ENCODE measurements around the gene PARD3B.

Gene PARD3B

DNA sequence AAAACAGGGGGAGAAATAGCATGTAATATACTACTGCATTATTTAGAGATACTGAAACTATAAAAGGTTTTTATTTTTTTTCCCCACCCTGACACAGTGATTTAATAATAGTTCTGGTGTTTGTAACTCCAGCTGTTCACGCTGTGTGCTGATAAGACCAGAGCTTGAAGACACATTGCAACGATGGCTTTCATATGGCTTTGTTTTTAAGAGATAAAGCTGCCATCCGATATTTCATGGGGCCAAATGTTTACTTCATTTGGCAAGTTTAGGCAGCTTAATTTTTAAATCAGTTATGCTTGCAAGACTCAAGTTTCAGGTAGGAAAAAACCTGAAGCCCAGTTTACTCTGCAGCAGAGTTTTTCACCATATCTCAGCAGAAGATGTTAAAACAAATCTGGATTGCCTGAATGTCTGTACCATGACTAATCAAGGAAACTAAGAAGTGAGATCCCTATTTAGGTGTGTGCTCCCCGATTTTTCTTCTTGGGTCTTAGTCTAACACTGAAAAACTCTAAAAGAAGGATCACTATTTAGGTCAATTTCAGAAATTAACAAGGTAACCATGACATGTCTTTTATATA, 508.6 kb downstream of the PARD3B start:
- Histone ChIP-seq H3F3A (ENCODE audit: insufficient read depth, low read length) (no peaks in the 10 kb centered on the region), H3K79me2 (ENCODE audit: low read length) (no peaks in the 10 kb centered on the region), H3K4me1 (ENCODE audit: low read length) (no peaks in the 10 kb centered on the region), H3K9ac (ENCODE audit: low read length) (no peak overlapping the region), H3K36me3 (replicated peaks; ENCODE audit: insufficient read depth, low read length) (no peaks in the 10 kb centered on the region), H2AFZ (ENCODE audit: low read length) (no peak overlapping the region), H3K27me3 (replicated peaks; ENCODE audit: insufficient read depth, low read length) (no peaks in the 10 kb centered on the region), H3K9me2 (replicated peaks; ENCODE audit: insufficient read depth, low read length) (no peaks in the 10 kb centered on the region), H4K20me1 (ENCODE audit: insufficient read depth, low read length) (no peaks in the 10 kb centered on the region), H3K27ac (ENCODE audit: low read length) (no peak overlapping the region), H3K4me2 (ENCODE audit: low read depth, low read length) (no peak overlapping the region), H3K4me3 (ENCODE audit: low read length) (no peak overlapping the region), H3K9me3 (replicated peaks; ENCODE audit: insufficient read depth, low read length) (no peaks in the 10 kb centered on the region)
- no peak for TF ChIP-seq EZH2phosphoT487 (IDR thresholded peaks at IDR 0.05; ENCODE audit: low read length)
- no peak for TF ChIP-seq EZH2 (optimal IDR thresholded peaks at IDR 0.05; ENCODE audit: low read depth, low read length)
- TF ChIP-seq, protein P1, sequence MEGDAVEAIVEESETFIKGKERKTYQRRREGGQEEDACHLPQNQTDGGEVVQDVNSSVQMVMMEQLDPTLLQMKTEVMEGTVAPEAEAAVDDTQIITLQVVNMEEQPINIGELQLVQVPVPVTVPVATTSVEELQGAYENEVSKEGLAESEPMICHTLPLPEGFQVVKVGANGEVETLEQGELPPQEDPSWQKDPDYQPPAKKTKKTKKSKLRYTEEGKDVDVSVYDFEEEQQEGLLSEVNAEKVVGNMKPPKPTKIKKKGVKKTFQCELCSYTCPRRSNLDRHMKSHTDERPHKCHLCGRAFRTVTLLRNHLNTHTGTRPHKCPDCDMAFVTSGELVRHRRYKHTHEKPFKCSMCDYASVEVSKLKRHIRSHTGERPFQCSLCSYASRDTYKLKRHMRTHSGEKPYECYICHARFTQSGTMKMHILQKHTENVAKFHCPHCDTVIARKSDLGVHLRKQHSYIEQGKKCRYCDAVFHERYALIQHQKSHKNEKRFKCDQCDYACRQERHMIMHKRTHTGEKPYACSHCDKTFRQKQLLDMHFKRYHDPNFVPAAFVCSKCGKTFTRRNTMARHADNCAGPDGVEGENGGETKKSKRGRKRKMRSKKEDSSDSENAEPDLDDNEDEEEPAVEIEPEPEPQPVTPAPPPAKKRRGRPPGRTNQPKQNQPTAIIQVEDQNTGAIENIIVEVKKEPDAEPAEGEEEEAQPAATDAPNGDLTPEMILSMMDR (IDR thresholded peaks at IDR 0.05; ENCODE audit: low read length): no peak
- DNase-seq: no peak

- H4K20me1 ChIP-seq (ENCODE audit: insufficient read depth, low read length): no peaks in the 10 kb centered on the region
- H3K4me1 ChIP-seq (ENCODE audit: low read length): no peaks in the 10 kb centered on the region
- no peaks in the 10 kb centered on the region for H3F3A ChIP-seq (ENCODE audit: insufficient read depth, low read length)
- no peak overlapping the region for H3K4me2 ChIP-seq (ENCODE audit: low read depth, low read length)
- TF ChIP-seq, protein P1 (IDR thresholded peaks at IDR 0.05; ENCODE audit: low read length): no peak
- no peak for TF ChIP-seq EZH2phosphoT487 (IDR thresholded peaks at IDR 0.05; ENCODE audit: low read length)
- no peak for TF ChIP-seq EZH2 (optimal IDR thresholded peaks at IDR 0.05; ENCODE audit: low read depth, low read length)
- no peak overlapping the region for H2AFZ ChIP-seq (ENCODE audit: low read length)
- no peaks in the 10 kb centered on the region for H3K27me3 ChIP-seq (replicated peaks; ENCODE audit: insufficient read depth, low read length)
- H3K79me2 ChIP-seq (ENCODE audit: low read length): no peaks in the 10 kb centered on the region
- H3K9me3 ChIP-seq (replicated peaks; ENCODE audit: insufficient read depth, low read length): no peaks in the 10 kb centered on the region
- H3K9me2 ChIP-seq (replicated peaks; ENCODE audit: insufficient read depth, low read length): no peaks in the 10 kb centered on the region
- no peak for DNase-seq
- no peak overlapping the region for H3K4me3 ChIP-seq (ENCODE audit: low read length)
- no peaks in the 10 kb centered on the region for H3K36me3 ChIP-seq (replicated peaks; ENCODE audit: insufficient read depth, low read length)
- no peak overlapping the region for H3K27ac ChIP-seq (ENCODE audit: low read length)
- no peak overlapping the region for H3K9ac ChIP-seq (ENCODE audit: low read length)
These were observed 509.5 kb downstream of the PARD3B start for GRCh38 chr2:205054789-205055188.

GRCh38 chr2:205055251-205055650, 510.0 kb downstream of the PARD3B start:
- TF ChIP-seq, protein P1 (IDR thresholded peaks at IDR 0.05; ENCODE audit: low read length): no peak
- TF ChIP-seq EZH2phosphoT487 (IDR thresholded peaks at IDR 0.05; ENCODE audit: low read length): no peak
- TF ChIP-seq EZH2 (optimal IDR thresholded peaks at IDR 0.05; ENCODE audit: low read depth, low read length): no peak
- Histone ChIP-seq H4K20me1 (ENCODE audit: insufficient read depth, low read length) (no peaks in the 10 kb centered on the region), H2AFZ (ENCODE audit: low read length) (no peak overlapping the region), H3K4me3 (ENCODE audit: low read length) (no peak overlapping the region), H3K36me3 (replicated peaks; ENCODE audit: insufficient read depth, low read length) (no peaks in the 10 kb centered on the region), H3K9me3 (replicated peaks; ENCODE audit: insufficient read depth, low read length) (no peaks in the 10 kb centered on the region), H3K9ac (ENCODE audit: low read length) (no peak overlapping the region), H3K27ac (ENCODE audit: low read length) (no peak overlapping the region), H3K4me1 (ENCODE audit: low read length) (no peaks in the 10 kb centered on the region), H3K79me2 (ENCODE audit: low read length) (no peaks in the 10 kb centered on the region), H3F3A (ENCODE audit: insufficient read depth, low read length) (no peaks in the 10 kb centered on the region), H3K27me3 (replicated peaks; ENCODE audit: insufficient read depth, low read length) (no peaks in the 10 kb centered on the region), H3K4me2 (ENCODE audit: low read depth, low read length) (no peak overlapping the region), H3K9me2 (replicated peaks; ENCODE audit: insufficient read depth, low read length) (no peaks in the 10 kb centered on the region)
- no peak for DNase-seq

All from MM.1S (cell line).